GM12891 (cell line): ENCODE results near the gene FZR1.

Experiments
- PAX5 ChIP-seq: IDR thresholded peaks from 2 replicates; pipeline ENCODE4 v1.6.1; 2011; ENCODE audit warnings: low read length, moderate library complexity, mild to moderate bottlenecking; ENCODE audit not compliant: insufficient read depth, severe bottlenecking
- POLR2A ChIP-seq: IDR thresholded peaks from 2 replicates; pipeline ENCODE4 v1.6.1; 2011; ENCODE audit warnings: low read depth, low read length, control low read depth
- POLR2AphosphoS5 ChIP-seq: IDR thresholded peaks from 2 replicates; pipeline ENCODE4 v1.6.1; 2011; ENCODE audit warnings: low read depth, low read length, control low read depth
- POU2F2 ChIP-seq: IDR thresholded peaks from 2 replicates; pipeline ENCODE4 v1.6.1; 2011; ENCODE audit warnings: low read depth, mild to moderate bottlenecking, control low read depth, low read length, moderate library complexity
- SPI1 ChIP-seq: IDR thresholded peaks from 2 replicates; pipeline ENCODE4 v1.6.1; 2011; ENCODE audit warnings: low read depth, low read length, control low read depth
- TAF1 ChIP-seq: IDR thresholded peaks from 2 replicates; pipeline ENCODE4 v1.6.1; 2011; ENCODE audit warnings: low read depth, low read length, control low read depth

DNA sequence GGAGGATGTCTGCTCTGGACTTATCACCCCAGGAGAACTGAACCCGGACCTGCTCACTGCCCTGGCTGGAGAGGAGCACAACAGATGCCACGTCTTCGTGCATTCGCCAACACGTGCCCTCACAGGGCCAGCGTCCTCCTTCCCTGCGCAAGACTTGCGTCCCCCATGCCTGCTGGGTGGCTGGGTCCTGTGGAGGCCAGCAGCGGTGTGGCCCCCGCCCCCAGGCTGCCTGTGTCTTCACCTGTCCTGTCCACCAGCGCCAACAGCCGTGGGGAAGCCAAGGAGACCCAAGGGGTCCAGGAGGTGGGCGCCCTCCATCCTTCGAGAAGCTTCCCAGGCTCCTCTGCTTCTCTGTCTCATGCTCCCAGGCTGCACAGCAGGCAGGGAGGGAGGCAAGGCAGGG lies 29.5 kb downstream of the FZR1 start:
- TF ChIP-seq POLR2A (no peak), POLR2AphosphoS5 (no peak), TAF1 (no peak), SPI1 (no peak), PAX5 (no peak), POU2F2 (no peak)
